HepG2 (cell line): ENCODE data around the gene S100P. TPM values are rescaled to one million over a fixed set of nuclear protein-coding genes. Genes with fewer than 3 reads are reported as not detected.

Experiments used
- CBX2 ChIP-seq, 2 experiments: fragments of 200-600 bp in 1 of 2; sonication (generic); formaldehyde crosslinking in 1 of 2; IDR thresholded peaks; 2 replicates each; pipeline versions ENCODE4 v1.7.0 to v1.8.1; 2018 to 2022; ENCODE audit warnings: low read depth in 2 of 2, low read length in 1 of 2, mild to moderate bottlenecking in 1 of 2, missing genetic modification reagents in 1 of 2
- HIVEP1 ChIP-seq: sonication (generic); formaldehyde crosslinking; IDR thresholded peaks from 2 replicates; pipeline ENCODE4 v1.4.0; 2020; ENCODE audit warnings: mild to moderate bottlenecking, missing genetic modification reagents
- POGZ ChIP-seq: sonication (generic); formaldehyde crosslinking; IDR thresholded peaks from 2 replicates; pipeline ENCODE4 v1.4.0; 2020; ENCODE audit warnings: mild to moderate bottlenecking, missing genetic modification reagents
- ZFP41 ChIP-seq: sonication (generic); formaldehyde crosslinking; IDR thresholded peaks from 2 replicates; pipeline ENCODE4 v1.4.0; 2020; ENCODE audit warnings: mild to moderate bottlenecking, missing genetic modification reagents, borderline replicate concordance
- ZNF264 ChIP-seq: sonication (generic); formaldehyde crosslinking; IDR thresholded peaks from 2 replicates; pipeline ENCODE4 v1.4.0; 2020; ENCODE audit warnings: missing genetic modification reagents
- ZNF564 ChIP-seq: sonication (generic); formaldehyde crosslinking; IDR thresholded peaks from 2 replicates; pipeline ENCODE4 v1.8.1; 2023; ENCODE audit warnings: mild to moderate bottlenecking, missing genetic modification reagents
- ZNF891 ChIP-seq: sonication (generic); formaldehyde crosslinking; IDR thresholded peaks from 2 replicates; pipeline ENCODE4 v1.5.0; 2020; ENCODE audit warnings: mild to moderate bottlenecking, missing genetic modification reagents
- polyA plus RNA-seq, 8 experiments: library from polyadenylated mRNA; depleted of rRNA in 3 of 8; stranded (reverse) in 7 of 8; unstranded in 1 of 8; fragments of >200 nt; fragmentation: Illumina TruSeq in 4 of 8; extraction: Trizol in 4 of 8; gene quantifications; 2 replicates each; pipeline versions ENCODE4 v1.2.1 to v1.2.3, GENCODE V29; 2011 to 2016; ENCODE audit warnings: low read depth in 4 of 8, missing spikeins in 1 of 8, mixed read lengths in 1 of 8; ENCODE audit not compliant: insufficient read depth in 1 of 8
- total RNA-seq, 5 experiments: library from RNA; depleted of rRNA; stranded (reverse); fragments of >200 nt; fragmentation: Illumina TruSeq; extraction: Trizol; gene quantifications; 2 replicates each; pipeline ENCODE4 v1.2.3, GENCODE V29; 2016; ENCODE audit warnings: low read depth in 1 of 5
- TF ChIP-seq, protein P1 (sequence below): sonication (generic); formaldehyde crosslinking; IDR thresholded peaks from 2 replicates; pipeline ENCODE4 v1.4.0; 2020; ENCODE audit warnings: missing genetic modification reagents, borderline replicate concordance
- TF ChIP-seq, protein P2 (sequence below): IDR thresholded peaks from 2 replicates; pipeline ENCODE4 v1.6.1; 2012; ENCODE audit warnings: low read depth, low read length, improper control_type of control experiment
- TF ChIP-seq, protein P3 (sequence below): sonication (generic); formaldehyde crosslinking; IDR thresholded peaks from 2 replicates; pipeline ENCODE4 v1.8.0; 2022; ENCODE audit warnings: mild to moderate bottlenecking, missing genetic modification reagents; ENCODE audit not compliant: insufficient replicate concordance
- TF ChIP-seq, protein P4 (sequence below): sonication (generic); formaldehyde crosslinking; IDR thresholded peaks from 2 replicates; pipeline ENCODE4 v1.4.0; 2020; ENCODE audit warnings: missing genetic modification reagents
- TF ChIP-seq, protein P5 (sequence below): sonication (generic); formaldehyde crosslinking; IDR thresholded peaks from 2 replicates; pipeline ENCODE4 v1.5.1; 2020; ENCODE audit warnings: mild to moderate bottlenecking, moderate library complexity, missing genetic modification reagents
- TF ChIP-seq, protein P6 (sequence below): sonication (generic); formaldehyde crosslinking; conservative IDR thresholded peaks from 2 replicates; pipeline ENCODE4 v1.4.0; 2020; ENCODE audit warnings: mild to moderate bottlenecking, missing genetic modification reagents, moderate library complexity

S100P gene
- total and polyA plus RNA-seq, 2 of the 13 experiments (the other 11 are each of a cell fraction or from before 2014, with no cell fraction given): 278 to 1,649 TPM

DNA sequence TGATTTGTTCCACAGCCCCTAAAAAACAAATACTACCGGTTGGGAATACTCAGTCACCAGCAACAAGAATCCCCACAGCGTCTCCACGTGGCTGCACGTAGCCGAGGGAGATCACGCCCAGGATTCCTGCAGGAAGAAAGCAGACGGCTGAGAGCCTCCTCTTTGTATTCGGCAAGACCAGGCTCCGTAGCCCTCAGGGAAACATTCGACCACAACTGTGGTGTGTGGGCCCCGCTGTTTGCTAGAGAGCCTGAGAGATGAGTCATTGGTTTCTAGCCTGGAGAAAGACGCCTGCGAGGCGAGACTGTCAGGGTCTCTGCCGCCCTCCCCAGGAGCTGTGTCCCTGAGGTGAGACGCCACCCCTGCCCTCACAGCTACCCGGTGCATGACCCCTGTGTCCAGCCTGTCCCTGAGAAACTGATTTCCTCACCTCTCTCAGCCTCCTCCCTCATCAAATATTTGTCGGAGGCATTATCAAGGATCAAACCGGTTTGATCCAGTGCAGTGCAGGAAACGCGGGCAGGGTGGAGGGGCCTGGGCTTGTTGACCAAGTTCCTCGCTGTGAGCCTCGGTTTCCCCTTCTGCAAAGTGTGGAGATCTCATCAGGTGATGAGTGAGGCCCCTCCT lies 4.7 kb upstream of the S100P start (continued):
- TF ChIP-seq, protein P1, sequence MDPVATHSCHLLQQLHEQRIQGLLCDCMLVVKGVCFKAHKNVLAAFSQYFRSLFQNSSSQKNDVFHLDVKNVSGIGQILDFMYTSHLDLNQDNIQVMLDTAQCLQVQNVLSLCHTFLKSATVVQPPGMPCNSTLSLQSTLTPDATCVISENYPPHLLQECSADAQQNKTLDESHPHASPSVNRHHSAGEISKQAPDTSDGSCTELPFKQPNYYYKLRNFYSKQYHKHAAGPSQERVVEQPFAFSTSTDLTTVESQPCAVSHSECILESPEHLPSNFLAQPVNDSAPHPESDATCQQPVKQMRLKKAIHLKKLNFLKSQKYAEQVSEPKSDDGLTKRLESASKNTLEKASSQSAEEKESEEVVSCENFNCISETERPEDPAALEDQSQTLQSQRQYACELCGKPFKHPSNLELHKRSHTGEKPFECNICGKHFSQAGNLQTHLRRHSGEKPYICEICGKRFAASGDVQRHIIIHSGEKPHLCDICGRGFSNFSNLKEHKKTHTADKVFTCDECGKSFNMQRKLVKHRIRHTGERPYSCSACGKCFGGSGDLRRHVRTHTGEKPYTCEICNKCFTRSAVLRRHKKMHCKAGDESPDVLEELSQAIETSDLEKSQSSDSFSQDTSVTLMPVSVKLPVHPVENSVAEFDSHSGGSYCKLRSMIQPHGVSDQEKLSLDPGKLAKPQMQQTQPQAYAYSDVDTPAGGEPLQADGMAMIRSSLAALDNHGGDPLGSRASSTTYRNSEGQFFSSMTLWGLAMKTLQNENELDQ (CRISPR knock-in tag): no peak
- TF ChIP-seq, protein P2, sequence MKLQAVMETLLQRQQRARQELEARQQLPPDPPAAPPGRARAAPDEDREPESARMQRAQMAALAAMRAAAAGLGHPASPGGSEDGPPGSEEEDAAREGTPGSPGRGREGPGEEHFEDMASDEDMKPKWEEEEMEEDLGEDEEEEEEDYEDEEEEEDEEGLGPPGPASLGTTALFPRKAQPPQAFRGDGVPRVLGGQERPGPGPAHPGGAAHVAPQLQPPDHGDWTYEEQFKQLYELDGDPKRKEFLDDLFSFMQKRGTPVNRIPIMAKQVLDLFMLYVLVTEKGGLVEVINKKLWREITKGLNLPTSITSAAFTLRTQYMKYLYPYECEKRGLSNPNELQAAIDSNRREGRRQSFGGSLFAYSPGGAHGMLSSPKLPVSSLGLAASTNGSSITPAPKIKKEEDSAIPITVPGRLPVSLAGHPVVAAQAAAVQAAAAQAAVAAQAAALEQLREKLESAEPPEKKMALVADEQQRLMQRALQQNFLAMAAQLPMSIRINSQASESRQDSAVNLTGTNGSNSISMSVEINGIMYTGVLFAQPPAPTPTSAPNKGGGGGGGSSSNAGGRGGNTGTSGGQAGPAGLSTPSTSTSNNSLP: 0 out of 2 replicates have a peak, but pooled peaks have one; percentile 36
- TF ChIP-seq ZNF891 (CRISPR knock-in tag) (peak; percentile 53; the same call in 1 of the 2 replicates), ZNF264 (CRISPR knock-in tag) (peak; percentile 43; the same call in 1 of the 2 replicates), ZFP41 (no peak), CBX2 (IDR thresholded peaks at IDR 0.05; ENCODE audit: low read depth, low read length) (no peak), CBX2 (CRISPR knock-in tag; IDR thresholded peaks at IDR 0.05; ENCODE audit: low read depth) (no peak), HIVEP1 (CRISPR knock-in tag) (peak; percentile 20; the same call in 1 of the 2 replicates), ZNF564 (CRISPR knock-in tag) (peak; percentile 18; the same call in 1 of the 2 replicates), POGZ (CRISPR knock-in tag) (0 out of 2 replicates have a peak, but pooled peaks have one; percentile 11)
- TF ChIP-seq, protein P3, sequence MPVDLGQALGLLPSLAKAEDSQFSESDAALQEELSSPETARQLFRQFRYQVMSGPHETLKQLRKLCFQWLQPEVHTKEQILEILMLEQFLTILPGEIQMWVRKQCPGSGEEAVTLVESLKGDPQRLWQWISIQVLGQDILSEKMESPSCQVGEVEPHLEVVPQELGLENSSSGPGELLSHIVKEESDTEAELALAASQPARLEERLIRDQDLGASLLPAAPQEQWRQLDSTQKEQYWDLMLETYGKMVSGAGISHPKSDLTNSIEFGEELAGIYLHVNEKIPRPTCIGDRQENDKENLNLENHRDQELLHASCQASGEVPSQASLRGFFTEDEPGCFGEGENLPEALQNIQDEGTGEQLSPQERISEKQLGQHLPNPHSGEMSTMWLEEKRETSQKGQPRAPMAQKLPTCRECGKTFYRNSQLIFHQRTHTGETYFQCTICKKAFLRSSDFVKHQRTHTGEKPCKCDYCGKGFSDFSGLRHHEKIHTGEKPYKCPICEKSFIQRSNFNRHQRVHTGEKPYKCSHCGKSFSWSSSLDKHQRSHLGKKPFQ (CRISPR knock-in tag): peak; percentile 3
- TF ChIP-seq, protein P4, sequence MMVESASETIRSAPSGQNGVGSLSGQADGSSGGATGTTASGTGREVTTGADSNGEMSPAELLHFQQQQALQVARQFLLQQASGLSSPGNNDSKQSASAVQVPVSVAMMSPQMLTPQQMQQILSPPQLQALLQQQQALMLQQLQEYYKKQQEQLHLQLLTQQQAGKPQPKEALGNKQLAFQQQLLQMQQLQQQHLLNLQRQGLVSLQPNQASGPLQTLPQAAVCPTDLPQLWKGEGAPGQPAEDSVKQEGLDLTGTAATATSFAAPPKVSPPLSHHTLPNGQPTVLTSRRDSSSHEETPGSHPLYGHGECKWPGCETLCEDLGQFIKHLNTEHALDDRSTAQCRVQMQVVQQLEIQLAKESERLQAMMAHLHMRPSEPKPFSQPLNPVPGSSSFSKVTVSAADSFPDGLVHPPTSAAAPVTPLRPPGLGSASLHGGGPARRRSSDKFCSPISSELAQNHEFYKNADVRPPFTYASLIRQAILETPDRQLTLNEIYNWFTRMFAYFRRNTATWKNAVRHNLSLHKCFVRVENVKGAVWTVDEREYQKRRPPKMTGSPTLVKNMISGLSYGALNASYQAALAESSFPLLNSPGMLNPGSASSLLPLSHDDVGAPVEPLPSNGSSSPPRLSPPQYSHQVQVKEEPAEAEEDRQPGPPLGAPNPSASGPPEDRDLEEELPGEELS (CRISPR knock-in tag): peak; percentile 44
- TF ChIP-seq, protein P5, sequence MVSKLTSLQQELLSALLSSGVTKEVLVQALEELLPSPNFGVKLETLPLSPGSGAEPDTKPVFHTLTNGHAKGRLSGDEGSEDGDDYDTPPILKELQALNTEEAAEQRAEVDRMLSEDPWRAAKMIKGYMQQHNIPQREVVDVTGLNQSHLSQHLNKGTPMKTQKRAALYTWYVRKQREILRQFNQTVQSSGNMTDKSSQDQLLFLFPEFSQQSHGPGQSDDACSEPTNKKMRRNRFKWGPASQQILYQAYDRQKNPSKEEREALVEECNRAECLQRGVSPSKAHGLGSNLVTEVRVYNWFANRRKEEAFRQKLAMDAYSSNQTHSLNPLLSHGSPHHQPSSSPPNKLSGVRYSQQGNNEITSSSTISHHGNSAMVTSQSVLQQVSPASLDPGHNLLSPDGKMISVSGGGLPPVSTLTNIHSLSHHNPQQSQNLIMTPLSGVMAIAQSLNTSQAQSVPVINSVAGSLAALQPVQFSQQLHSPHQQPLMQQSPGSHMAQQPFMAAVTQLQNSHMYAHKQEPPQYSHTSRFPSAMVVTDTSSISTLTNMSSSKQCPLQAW (CRISPR knock-in tag): peak; percentile 42; the same call in 1 of the 2 replicates
- TF ChIP-seq, protein P6, sequence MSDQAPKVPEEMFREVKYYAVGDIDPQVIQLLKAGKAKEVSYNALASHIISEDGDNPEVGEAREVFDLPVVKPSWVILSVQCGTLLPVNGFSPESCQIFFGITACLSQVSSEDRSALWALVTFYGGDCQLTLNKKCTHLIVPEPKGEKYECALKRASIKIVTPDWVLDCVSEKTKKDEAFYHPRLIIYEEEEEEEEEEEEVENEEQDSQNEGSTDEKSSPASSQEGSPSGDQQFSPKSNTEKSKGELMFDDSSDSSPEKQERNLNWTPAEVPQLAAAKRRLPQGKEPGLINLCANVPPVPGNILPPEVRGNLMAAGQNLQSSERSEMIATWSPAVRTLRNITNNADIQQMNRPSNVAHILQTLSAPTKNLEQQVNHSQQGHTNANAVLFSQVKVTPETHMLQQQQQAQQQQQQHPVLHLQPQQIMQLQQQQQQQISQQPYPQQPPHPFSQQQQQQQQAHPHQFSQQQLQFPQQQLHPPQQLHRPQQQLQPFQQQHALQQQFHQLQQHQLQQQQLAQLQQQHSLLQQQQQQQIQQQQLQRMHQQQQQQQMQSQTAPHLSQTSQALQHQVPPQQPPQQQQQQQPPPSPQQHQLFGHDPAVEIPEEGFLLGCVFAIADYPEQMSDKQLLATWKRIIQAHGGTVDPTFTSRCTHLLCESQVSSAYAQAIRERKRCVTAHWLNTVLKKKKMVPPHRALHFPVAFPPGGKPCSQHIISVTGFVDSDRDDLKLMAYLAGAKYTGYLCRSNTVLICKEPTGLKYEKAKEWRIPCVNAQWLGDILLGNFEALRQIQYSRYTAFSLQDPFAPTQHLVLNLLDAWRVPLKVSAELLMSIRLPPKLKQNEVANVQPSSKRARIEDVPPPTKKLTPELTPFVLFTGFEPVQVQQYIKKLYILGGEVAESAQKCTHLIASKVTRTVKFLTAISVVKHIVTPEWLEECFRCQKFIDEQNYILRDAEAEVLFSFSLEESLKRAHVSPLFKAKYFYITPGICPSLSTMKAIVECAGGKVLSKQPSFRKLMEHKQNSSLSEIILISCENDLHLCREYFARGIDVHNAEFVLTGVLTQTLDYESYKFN: peak; percentile 49; the same call in 1 of the 2 replicates
